Effector CD8-positive, alpha-beta T cell (primary cell): Measurements from ENCODE around the gene PTGDS.

Experiments used
- DNase-seq: peaks from one replicate; lab custom pipeline; 2025; lab: John Stamatoyannopoulos, UW

PTGDS gene

DNA sequence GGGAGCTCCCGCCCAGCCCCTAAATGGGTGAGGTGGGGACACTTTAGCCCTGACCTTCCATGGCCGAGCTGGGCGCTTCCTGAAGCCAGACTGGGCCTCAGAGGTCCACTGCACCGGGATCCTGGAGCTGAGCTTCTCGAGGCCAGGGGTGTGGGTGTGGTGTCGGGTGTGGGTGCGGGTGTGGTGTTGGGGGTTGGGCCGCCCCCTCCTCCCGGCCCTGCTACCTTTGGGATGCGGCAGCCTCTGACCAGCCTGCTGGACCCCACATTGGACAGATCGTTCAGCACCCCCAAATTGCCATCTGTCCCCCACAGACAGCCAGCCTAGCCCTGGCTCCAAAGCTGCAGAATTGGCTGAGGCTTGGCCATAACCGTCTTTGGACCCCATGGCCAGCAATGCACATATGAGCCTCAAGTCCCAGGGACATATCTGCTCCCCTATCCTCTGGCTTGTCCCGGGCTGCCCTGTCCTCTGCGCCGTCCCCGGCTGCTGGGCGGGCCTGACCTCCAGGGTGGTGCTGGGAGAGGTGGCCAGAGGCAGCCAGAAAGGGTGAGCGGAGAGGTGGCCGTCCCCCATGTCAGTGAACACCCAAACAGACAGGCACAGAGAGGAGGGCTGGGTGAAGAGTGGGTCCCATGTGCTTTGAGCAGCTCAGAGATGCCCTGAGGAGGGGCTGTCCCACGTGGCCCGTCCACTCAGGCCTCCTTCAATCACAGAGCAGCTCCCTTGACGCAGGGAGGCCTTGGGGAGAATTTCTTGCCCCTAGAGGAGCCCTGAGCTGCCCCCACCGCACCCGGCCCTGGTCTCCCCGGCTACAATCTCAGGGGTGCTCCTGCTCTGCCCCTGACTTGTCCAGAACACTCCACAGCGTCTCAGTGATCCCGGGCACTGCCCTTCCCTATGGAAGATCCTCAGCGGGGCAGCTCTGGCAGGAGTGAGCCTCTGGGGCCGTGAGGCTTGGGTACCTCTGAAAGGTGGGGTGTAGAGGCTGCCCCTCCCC, 3.4 kb upstream of the PTGDS start:
- no peak for DNase-seq

DNA sequence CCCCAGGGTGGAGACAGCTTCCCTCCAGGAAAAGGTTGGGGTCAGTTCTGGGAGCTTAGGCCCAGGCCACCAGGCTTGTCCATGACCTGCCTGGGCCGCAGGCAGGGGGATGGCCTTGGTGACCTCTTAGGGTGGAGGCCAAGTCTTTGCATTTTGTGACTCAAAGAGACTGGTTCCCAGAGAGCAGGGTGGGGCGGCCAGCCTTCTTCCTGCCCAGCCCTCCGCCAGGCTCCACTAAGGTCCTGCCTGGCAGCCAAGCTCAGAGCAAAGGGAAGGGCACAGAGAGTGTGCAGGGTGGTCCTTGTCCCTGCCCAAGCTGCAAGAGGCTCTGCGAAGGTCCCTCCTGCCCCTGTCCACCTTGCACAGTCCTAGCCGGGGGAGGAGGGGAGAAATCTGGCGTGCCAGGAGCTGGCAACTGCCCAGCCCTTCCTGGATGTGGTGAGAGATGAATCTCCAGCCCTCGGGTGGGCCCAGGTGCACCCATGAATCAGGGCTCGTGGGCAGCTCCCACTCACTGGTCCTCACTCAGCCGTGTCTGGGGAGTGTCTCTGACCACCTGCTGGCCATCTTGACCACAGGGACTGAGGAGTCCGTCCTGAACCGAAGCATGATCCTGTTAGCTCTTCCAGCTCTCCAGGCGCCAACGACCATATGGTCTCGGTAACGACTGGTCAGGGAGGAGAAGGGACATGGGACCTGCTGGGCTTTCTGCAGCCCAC, 2.3 kb upstream of the PTGDS start:
- no peak for DNase-seq

DNA sequence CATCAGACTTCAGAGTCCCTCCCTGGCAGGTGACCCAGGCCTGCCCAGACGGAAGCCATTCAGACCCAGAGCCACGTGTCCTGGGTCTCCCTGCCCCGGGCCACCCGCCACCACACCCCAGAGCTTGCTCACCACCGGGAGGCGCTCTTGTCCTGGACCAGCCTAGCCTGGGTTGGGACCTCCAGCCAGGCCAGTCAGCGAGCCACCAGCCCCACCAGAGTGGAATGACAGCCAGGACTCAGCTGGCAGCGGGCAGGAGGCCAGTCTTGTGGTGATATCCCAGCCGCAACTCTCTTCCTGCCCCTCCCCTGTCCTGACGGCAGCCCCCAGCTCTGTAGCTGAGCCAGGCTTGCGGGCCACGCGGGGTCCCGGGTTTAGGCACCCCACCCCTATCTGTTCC, 1.7 kb upstream of the PTGDS start:
- DNase-seq = no peak

DNA sequence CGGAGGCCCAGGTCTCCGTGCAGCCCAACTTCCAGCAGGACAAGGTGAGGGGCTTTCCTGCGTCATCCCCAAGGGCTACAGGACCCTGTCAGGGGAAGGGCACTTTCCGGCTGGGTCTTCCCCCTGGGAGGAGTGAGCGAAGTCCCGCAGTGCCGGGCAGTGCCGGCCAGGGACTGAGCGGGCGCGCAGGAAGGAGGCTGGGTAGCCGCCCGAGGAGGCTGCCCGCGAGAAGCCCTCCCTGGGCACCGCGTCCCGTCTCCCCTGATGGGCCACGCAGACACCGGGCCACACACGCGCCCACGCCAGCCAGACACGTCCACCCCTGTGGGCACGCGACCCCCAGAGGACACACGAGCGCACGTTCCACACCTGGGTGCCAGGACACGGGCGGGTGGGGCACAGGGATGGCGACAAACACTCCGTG, 357 bp downstream of the PTGDS start:
- DNase-seq = no peak

DNA sequence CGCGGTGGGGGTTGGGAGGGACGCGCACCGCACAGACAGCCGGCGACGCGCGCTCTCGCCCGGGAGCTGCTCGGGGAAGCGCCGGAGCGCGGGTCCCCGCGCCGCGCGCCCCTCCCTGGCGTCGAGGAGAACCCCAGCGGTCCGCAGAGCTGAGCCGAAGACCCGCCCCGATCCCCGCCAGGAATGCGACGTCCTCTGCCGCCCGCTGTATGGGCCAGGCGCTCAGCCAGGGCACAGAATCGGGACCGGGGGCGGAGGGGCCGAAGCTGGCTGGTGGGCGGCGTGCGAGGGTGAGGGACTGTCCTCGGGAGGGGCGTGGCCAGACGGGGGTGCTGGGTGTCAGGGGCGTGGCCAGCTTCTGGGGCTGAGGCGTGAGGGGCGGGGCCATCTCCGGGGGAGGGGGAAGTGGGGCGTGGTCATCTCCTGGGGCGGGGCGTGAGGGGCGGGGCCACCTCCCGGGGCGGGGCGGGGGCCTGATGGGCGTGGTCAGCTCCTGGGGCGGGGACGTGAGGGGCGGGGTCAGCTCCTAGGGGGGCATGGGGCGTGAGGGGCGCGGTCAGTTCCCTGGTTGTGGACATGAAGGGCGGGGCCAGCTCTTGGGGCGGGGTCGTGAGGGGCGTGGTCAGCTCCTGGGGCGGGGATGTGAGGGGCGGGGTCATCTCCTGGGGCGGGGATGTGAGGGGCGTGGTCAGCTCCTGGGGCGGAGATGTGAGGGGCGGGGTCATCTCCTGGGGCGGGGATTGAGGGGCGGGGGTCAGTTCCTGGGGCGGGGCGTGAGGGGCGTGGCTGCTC, 965 bp downstream of the PTGDS start:
- DNase-seq = peak; percentile 80

DNA sequence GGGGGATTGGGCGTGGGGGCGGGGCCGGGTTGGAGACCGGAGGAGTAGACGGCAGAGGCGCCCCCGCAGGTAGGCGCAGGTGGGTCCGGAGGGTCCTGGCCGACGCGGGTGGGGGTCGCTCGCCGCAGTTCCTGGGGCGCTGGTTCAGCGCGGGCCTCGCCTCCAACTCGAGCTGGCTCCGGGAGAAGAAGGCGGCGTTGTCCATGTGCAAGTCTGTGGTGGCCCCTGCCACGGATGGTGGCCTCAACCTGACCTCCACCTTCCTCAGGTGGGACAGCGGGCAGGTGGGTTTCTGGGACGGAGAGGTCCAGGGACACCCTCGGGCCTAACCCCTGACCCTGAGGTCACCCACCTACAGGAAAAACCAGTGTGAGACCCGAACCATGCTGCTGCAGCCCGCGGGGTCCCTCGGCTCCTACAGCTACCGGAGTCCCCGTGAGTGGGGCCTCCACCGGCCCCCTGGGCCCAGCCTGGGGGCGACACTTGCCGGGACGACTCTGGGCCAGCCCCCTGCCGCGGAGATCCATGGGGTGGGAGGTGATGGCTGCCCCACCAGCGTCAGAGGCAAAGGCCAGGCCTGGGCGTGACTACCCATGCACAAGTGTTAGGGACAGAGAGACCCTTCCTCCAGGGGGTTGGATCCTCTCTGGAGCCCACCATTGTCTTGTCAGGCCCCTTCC, 1.7 kb downstream of the PTGDS start:
- no peak for DNase-seq

DNA sequence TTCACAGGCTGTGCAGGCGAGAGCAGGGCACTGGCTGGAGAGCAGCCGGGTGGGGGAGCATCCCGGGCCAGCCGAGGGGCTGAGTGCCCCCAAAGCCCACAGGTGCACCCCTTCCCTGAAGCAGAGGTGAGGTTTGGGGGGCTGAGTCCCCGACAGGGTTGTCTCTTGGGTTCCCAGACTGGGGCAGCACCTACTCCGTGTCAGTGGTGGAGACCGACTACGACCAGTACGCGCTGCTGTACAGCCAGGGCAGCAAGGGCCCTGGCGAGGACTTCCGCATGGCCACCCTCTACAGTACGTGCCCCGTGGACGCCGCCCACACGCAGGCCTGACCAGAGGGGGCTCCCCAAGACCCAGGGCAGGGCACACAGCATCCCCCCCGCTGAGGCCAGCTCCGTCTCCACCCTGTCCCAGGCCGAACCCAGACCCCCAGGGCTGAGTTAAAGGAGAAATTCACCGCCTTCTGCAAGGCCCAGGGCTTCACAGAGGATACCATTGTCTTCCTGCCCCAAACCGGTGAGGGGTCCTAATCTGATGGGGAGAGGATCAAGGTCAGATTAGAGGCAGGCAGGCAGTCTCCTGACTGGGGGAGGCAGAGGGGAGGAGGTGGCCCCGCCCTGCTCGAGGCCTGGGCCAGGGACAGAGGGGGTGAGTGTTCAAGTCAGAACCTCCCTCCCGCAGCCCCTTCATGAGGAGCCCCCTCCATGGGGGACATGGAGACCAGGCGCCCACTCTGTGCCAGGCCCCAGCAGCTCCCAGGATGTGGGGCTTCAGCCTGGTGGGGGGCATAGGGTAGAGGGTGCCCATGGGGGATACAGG, 2.7 kb downstream of the PTGDS start:
- DNase-seq = no peak

DNA sequence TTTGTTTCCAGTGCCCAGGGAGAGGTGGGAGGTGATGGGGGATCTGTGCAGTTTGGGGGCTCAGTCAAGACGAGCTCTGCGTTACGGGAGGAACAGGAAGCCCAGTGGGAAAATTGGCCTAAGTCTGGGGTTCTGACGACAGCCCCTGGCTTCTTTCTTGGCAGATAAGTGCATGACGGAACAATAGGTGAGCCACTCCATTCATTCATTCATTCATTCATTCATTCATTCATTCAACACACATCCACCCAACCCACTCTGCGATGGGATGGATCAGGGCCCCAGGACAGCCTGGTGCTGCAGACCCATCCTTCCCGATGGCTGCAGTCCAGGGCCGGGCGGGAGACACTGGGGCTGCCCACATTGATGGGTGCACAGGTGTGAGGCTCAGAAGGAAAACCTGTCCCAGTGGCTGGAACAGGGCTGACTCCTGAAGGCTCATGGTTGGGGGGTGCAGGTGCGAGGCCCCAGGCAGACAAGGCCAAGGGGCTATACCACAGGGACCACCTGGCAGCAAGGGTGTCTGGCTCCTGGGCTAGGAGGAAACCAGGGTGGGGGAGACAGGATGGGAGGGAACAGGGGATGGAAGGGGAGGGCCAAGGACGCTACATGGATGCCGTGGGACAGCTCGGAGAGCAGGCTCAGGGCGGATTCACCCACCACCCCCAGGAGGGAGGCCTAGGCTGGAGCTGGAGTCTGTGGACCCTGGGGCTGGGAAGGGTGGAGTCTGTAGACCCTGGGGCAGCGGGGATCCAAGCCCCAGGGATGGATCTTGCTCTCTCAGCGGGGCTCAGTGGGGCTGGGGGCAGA, 3.6 kb downstream of the PTGDS start:
- DNase-seq = no peak

DNA sequence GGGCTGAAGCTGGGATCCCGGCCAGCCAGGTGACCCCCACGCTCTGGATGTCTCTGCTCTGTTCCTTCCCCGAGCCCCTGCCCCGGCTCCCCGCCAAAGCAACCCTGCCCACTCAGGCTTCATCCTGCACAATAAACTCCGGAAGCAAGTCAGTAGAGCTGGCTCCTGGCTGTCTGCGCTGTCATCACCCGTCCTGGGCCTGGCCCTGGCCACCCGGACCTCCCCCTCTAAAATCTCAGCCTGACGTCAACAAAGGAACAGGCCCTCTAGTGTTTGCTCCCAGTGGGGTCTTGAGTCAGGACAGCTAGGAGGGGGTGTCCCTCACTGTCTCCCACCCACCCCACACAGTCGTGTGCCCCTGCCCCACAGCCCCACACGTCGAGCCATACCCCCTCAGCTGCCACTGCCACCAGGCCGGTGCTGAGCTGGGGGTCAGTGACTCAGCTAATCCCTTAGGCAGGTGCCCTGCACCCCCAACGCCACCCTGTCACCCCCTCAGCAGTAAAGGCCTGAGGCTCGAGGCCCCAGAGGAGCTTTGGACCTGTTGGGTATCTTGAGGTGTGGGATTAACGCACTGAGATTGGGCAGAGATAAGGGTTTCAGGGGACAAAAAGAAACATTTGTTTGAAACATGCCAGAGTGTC, 4.4 kb downstream of the PTGDS start:
- no peak for DNase-seq

DNA sequence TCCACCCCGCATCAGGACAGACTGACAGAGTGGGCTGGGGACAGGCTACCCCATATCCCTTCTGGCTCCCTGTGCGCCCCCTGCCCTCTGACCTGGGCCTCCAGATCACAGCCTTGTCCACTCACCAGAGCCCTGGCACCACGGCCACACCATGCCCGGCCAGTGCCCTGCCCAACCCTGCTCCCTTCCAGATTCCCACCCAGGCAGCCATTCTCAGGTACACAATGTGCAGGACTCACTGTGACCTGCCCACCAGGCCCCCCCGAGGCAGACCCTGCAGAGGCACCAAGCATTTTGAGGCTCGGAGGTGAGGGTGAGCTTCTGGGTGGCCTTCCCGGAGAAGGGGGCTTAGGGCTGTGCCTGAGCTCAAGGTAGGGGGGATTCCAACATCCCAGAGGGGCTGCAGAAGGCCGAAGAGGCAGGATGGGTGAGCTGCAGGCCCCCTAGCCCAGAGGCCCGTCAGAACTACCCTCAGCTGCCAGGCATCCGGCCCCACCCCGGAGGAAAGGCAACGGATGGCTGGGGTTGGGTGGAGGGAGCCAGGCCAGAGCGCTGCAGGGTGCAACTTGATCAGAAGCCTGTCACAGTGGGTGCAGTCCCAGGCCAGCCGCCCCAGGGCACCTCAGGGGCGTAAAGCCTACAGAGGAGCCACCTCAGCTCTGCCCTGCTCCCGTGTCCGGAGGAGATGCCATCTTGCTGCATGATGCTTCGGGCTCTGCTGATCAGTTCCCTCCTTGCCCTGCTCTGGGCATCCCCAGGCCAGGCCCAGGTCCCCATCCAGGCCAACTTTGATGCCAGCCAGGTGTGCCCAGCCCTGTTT, 5.1 kb downstream of the PTGDS start, which contains the start of gene LCNL1:
LCNL1 (plus strand) TSS at position 762 of the 820 bp plus-strand sequence. CDS start 594 bp downstream, outside the sequence.
- no peak for DNase-seq

DNA sequence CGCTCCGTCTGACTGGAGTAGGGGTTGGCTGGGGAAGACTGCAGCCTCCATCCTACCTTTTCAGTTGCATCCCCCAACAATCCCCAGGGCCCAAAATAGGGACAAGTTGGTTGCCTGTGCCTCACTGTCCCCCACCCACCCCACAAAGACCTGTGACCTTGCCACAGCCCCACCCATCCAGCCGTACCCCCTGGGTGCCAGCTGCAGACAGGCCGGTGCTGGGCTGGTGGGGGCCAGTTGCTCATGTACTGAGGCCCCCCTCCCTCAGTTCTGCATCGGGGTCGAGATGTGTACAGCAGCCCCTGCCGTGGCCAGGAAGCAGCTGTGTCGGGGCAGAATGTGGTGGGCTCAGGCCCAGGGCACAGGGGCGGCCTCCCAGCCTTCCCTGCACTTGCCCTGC, 5.9 kb downstream of the PTGDS start:
- DNase-seq = no peak

DNA sequence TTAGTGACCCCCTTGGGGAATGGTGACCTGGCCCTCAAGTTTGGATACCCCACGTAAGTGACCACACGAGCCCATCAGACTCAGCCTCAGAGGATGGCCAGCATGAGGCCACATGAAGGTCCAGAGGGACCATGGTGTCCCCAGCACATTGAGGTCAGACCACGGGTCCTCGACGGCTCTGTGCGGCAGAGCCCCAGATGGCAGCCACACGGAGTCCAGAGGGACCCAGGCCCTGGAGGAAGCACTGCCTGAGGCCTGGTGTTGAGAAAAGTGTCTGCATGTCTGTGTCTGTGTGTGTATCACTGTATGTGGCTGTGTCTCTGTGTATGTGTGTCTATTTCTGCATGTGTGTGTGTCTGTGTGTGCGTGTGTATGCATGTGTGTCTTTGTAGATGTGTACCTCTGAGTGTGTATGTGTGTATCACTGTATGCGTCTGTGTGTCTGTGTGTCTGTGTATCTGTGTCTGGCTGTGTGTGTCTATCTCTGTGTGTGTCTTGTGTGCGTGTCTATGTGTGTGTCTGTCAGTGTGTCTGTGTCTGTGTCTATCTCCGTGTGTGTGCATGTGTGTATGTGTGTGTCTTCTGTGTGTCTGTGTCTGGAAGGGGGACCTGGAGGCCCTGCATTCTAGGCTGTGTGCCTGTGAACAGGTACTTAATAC, 6.5 kb downstream of the PTGDS start:
- DNase-seq = no peak

DNA sequence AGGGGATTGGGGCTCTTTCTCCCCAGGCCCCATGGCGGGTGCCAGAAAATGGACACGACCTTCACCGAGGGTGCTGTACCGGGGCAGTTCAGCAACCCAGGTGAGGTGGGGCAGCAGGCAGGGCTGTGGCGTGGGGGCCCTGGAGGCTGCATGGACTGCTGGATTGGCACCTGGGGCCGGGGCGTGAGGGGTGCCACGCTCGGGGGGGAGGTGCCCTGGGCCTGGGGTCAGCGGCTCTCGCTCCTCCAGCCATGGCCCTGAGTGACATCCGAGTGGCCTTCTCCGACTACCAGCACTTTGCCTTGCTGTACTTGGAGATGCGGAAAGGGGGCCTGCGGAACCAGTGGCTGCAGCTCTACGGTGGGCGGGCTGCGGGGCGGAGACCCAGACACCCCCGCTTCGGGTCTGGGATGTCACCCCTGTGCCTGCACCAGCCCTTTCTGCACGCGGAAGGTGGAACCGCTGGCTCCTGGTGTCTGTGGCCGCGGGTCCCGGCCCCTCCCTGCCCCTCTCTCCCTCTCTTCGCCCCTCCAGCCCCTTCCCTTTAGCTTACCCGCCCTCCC, 7.2 kb downstream of the PTGDS start:
- no peak for DNase-seq

DNA sequence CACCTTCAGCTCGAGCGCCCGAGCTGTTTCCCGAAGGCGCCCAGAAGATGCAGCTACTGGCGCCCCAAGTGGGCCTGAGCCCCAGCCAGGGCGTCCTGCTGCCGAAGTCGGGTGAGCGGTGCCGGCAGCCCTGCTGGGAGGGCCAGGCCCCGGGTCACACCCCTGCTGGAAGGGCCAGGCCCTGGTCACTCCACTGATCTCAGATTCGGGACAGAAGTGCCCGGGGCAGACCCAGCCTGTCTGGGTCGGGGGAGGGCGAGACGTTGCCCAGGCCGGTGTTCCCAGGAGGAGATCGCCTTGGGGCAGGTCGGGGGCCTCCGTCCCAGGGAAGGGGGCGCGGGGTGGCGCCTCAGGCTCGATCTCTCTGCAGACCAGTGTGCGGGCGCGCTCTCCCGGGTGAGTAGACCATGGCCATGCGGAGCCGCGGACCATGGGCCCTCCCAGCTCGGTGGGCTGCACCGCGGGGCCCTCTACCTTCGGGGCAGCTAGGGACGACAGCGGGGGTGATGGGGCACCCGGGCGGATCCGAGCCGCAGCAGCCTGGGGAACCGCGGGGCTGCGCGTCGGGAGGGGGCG, 7.8 kb downstream of the PTGDS start:
- DNase-seq = no peak

DNA sequence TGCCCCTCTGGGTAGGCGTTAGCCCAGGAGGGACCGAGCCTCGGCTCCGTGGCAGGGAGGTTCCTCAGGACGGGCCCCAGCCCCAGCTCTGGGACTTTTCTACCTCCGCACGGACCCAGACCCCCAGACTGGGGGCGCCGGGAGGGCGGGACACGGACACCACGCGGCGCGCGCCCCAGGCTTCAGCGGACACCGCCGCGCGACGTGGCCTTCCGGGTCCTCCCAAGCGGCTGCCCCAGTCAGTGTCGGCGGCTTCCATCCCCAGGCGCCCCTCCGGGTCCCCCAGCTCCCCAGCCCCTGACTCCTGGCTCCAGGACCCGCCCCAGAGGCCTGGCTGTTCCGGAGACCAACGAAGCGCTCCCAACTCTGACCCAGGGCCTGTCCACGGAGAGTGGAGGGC, 8.5 kb downstream of the PTGDS start:
- DNase-seq = no peak

DNA sequence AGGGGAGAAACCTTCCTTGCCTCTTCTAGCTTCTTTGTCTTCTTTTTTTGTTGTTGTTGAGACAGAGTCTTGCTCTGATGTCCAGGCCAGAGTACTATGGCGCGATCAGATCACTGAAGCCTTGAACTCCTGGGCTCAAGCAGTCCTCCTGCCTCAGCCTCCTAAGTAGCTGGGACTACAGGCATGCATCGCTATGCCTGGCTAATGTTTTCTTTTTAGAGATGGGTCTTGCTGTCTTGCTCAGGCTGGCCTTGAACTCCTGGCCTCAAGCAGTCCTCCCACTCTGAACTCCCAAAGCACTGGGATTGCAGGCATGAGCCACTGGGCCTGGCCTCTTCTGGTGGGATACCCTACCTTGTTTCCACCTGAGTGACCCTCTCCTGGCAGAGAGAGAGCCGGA, 11.6 kb downstream of the PTGDS start:
- DNase-seq = no peak

DNA sequence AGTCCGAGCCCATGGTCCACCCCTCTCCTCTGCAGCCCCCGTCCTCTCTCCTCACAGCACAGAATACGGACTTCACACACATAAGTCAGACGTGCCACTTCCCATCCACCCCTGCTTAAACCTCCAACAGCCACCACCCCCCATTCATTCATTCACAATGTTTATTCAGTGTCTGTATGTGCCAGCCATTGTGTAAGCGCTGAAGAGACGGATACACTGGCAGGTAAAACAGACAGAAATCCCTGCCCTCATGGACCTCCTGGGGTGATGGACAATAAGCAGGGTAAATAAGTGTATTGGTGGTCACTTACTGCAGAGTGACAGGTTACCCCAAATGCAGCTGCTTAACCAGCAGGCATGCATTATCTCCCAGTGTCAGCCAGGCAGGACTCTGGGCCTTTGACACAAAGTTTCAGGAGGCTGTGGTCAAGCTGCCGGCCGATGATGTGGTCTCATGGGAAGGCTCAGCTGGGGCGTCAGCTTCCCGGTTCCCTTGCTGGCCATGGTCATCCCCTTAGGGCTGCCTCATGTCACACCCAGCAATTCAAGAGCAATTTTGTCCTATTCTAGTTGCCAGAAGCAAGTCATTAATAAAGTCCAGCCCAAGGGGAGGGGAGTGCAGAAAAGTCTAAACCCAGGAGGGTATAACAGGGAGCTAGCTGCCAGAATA, 13.1 kb downstream of the PTGDS start:
- no peak for DNase-seq
